Medulla oblongata (tissue), 1 donor: Measurements from ENCODE around the gene DUOXA1.
"Not testable (repeated sequence)": the region's sequence is repeated elsewhere in the genome, so short reads cannot be mapped to it uniquely, and the experiment has no call there.

ENCODE experiments used
- DNase-seq: peaks from one replicate; pipeline ENCODE4 v3.0.0-alpha.2; 2015; ENCODE audit errors: extremely low spot score

DUOXA1 gene

DNA sequence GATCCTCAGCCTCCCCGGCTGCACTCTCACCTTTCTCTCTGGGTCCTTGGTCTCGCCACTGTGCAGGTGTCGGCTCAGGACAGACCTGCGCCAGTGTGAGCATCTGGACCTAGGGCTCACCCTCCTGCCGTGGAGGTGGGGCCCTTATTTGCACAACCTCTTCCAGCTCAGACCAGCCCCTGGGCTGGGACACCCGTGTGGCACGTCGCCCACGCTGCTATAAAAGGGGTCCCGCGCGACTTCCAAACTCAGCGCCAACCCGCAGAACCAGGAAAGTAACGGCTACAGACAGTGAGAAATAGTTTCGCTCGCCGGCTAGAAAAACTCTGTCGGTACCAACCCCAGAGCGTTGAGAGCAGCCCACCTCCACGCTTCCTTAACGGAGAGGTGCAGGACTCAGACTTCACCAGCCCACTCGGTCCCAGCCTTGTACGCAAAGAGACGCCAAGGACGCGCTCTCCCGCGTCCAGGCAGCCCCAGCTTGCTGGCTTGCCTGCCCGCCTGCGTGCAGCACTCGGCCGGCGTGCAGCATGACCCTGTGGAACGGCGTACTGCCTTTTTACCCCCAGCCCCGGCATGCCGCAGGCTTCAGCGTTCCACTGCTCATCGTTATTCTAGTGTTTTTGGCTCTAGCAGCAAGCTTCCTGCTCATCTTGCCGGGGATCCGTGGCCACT is 15.5 kb downstream of the DUOXA1 start, which contains the start of the genes DUOX2 and DUOXA2:
Gene DUOX2, minus strand, starts transcription at position 97 of the 675 bp plus-strand sequence. CDS start 761 bp downstream, outside the sequence.
Gene DUOXA2, plus strand, starts transcription at position 251 of the 675 bp plus-strand sequence. Its CDS starts 280 bp downstream, at position 531.
- no peak for DNase-seq

DNA sequence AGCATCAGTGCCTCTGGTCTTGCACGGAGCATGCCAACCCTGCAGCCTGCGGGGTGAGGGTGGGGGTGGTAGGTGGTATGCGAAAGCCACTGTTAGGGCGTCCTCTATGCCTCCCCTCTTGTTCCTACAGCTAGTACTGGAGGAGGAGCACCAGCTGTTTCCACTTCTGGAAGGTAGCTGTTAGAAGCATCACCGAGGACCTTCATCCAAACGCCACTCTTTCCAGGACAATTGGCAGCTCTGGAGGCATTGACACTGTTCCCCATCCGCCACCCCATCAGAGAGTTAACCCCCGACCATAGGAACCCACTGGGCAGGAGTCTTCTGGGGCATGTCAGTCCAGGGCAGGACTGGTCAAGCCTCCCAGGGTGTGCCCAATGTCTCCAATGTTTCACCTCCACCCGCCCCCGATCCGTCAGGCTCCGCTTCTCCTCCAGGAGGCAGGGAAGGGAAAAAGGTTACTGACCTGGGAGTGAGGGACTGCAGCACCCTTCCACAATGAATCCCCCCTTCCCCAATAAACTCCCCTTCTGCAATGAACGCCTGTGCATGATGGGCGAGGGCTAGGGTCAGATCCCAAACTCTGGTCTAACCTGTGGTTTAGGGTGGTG is 16.2 kb downstream of the DUOXA1 start:
- no peak for DNase-seq

DNA sequence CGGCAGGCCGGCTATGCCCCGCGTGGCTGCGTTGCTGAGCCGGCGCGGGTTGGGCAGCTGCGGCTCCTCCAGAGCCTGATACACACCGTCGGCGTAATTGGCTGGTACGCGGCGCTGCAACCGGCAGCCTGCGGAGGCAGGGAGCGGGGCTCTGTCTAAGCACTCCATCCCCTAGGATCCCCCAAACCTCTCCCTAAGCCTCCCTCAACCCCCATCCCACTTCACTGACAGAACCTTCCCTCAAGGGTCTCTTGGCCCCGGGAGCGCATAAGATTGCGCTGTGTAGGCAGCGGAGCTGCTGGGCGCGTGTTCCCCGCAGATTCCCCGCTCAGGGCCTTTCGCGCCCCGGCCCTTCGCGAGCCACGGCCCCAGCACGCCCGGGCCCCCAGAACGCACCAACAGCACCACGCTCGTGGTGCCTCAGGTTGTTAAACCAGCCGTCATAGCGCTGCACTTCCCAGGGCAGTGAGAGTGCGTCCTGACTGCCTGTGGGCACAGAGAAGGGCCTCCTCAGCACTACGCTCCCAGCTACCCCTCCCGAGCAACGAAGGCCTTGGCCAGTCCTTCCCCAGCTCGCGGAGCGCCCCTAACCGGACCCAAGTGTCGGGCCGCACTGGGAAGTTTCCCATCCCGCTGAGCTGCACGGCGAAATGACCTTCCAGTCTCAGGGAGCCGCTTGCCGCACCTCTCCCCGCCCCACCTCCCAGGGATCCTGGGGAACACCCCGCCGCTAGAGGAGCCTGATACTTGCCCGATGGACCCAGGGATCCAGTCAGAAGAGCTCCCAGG is 16.9 kb downstream of the DUOXA1 start:
- no peak for DNase-seq

DNA sequence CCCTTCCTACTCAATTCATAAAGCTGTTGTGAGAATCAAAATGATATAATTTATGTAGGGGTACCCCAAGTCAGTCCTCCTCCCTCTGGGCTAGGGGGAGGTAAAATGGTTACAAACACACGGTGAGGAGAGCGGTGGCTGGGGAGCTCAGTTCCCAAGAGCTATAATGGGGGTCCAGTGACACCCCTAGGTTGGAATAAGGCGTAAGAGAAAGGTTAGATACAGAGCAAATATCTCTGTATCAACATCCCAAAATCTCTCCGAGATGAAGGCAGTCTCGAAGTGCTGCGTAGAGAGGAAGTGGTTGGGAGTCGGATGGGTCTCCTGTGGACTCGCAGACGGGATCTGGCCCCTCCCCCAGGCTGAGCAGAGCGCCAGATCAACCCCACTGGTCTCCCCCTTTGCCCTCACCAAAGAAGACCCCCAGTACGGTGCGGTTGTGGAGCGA is 17.5 kb downstream of the DUOXA1 start:
- DNase-seq, result no peak

DNA sequence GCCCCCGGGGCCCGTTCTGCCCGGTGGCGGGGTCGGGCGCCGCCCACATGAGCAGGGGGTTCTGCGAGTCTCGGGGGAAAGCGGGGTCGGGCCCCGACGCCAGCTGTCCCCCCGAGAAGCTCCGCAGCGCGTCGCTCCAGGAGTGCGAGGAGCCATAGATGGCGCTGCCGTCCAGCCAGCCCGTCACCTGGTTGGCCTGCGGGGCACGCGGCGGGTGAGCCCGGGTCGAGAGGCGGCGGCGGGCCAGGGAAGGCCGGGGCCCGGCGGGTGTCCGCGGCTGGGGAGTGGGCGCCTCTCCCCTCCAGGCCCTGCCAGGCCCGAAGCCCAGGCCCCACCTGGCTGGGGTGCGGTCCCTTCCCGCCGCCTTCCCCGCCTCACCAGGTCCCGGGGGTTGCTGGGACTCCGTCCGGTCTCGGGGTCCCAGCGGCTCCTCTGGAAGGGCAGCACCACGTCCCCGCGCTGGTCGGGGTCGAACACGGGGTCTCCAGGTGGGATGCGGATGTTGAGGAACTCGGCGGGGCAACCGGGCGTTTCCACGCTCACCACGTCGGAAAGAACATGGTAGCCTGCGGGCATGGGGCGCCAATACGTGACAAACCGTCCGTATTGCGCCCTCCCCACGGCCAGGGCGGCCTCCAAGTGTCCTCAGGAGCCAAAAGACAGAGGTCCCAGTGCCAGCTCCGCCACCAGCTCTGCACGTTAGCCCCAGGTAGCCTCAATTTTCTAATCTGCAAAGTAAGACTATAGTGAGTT is 18.1 kb downstream of the DUOXA1 start:
- no peak for DNase-seq

DNA sequence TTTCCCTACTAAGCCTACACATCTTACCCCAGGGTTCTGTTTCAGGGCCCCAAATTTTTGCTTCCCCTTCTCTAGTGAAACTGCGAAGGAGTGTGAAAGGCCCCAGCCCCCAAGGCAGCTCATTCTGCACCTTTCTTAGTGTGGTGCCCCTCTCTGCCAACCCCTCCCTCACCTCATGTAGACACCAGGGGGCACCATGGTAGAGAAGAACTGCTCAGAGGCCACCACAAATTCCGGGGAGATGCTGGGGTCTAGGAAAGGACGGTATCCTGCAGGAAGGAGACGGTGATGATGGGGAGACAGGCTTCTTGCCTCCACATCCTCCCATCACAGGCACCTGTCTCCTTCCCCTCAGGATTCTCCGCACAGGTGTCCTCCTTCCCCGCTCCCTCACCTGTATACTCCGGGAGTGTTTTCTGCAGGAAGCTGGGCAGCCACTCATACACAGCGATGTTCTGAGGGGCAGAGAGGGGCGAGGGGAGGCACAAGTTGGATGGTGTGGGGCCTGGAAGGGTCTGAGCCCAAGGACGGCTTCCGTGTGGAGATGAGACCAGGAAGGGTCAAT is 19.3 kb downstream of the DUOXA1 start:
- DNase-seq, result no peak

DNA sequence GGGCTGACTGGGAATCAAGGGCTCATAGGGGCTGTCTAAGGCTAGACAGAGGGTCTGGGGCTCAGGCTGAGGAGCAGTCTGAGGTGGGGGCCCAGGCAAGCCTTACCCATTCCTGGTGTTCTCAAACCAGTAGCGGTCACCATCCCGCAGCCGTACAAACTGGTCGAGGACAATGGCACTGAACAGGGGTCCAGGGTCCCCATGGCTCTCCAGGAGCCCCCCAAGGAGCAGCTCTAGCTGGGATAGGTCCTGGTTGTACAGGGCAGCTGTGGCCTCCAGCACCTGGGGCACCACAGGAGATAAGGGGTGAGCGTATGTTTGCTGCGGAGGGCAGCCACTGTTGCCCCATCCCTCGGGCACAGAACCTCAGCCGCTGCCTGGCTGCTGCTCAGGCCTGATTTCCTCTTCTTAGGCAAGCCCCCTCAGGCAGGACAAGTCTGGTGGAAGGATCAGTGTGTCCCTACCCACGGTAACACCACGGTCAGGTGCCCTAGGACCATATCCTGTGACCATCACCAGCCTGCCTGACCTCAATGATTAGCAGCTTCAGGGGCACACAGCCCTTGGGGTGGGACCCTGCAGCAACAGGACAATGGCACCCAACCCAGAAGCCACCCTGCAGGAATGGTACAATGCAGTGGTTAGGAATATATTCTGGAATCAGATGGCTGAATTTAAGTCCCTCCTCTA is 21.6 kb downstream of the DUOXA1 start:
- no peak for DNase-seq

DNA sequence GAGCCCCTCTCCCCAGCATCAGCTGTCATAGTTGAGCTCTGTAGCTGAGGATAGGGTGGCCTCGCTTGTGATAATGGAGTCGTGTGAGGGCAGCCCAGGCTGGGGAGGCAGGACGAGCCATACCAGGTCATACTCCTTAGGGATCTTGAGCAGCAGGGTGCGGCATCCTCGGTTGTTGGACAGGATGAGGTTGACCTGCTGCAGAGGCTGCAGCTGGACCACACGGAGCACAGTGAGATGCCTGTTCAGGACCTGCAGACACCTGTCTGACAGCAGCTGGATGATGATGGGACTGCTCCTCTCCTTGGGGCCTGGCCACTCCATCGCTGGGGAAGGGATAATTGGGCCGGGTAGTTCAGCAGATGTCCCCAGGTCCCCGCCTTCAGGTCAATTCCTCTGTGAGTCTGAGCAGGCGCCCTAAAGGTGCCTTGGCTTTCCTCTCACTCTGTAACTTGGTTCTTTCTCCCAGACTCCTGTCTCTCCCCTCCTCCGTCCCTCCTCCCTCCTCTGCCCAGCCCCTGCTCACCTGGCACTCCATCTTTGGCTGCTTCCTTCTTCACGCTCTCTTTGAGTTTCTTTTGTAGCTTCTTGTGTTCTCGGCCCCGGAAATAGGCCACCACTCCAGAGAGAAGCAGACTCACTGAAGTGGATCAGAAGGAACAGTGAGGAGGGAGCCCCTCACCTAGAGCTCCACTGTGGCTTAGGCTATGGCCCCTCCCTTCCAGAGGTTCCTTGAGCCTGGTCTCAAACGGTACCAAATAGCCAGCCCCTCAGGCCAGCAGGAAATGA is 23.5 kb downstream of the DUOXA1 start:
- DNase-seq, result no peak

DNA sequence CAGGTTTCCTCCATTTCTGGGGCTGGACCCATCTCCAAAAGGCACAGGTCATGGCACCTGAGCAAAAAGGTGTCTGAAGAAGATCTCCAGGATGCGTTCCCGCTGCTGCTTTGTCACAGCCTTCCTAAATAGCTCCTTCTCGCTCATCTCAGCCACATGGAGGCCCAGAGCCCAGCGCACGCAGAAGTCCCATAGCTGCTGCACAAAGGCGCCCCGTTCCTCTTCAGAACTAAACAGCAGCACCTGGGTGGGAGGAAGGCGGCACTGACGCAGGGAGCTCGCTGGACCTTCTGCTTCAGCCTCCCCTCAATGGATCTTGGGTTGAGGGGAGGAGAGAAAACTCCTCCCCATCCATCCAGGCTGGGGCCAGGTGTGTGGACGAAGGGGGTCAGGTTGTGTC is 24.1 kb downstream of the DUOXA1 start:
- no peak for DNase-seq

DNA sequence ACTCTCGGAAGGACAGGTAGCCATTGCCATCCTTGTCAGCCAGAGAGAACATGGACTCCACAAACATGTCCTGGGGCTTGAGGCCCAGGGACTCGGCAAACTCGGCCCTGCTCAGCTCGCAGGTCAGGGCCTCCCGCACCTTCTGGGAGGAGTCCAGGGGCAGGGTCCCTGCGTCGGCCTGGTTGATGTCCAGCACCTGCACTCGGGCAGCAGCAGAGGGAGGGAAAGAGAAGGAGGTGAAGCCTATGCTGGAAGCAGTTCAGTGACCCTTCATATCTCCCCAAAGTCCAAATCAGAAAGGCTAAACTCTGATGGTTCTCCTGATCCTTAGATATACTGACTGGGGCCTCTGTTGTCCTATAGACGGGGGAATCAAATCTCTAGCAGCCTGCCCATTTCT is 25.5 kb downstream of the DUOXA1 start:
- DNase-seq, result not testable (repeated sequence)

DNA sequence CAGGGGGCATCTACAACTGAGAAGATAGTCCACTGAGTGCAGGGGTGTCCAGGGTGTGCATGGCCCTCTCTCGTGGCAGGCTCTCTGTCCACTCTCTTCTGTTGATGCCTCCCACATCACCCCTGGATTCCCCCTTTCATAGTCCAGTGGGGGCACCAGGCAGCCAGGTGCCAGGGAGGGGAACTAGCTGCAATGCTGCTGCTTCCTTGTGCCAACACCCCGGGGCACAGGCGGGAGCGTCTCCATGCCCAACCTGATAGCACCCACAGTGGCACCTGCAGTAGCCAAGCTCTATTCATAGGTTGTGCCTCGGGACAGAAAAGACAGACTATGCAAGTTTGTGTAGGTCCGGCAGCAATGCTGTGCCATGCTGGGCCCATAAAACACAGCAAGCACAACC is 27.5 kb downstream of the DUOXA1 start:
- no peak for DNase-seq

DNA sequence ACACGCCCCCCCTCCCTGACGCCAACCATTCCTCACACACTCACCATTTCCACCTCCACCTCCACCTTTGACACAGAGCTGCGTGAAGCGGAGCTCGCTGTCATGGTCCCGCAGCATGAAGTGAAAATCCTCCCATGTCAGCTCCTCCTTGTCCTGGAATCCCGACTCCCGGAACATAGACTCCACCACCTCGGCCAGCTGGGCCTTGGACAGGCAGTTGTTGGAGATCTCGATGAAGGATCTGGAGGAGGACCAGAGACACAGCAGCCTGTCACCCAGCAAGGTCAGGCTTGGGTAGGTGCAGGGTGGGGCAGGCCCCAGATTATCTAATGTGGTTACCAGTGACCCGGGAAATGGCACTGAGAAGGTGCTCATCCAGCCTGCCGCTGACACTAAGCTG is 27.9 kb downstream of the DUOXA1 start:
- DNase-seq, result no peak

DNA sequence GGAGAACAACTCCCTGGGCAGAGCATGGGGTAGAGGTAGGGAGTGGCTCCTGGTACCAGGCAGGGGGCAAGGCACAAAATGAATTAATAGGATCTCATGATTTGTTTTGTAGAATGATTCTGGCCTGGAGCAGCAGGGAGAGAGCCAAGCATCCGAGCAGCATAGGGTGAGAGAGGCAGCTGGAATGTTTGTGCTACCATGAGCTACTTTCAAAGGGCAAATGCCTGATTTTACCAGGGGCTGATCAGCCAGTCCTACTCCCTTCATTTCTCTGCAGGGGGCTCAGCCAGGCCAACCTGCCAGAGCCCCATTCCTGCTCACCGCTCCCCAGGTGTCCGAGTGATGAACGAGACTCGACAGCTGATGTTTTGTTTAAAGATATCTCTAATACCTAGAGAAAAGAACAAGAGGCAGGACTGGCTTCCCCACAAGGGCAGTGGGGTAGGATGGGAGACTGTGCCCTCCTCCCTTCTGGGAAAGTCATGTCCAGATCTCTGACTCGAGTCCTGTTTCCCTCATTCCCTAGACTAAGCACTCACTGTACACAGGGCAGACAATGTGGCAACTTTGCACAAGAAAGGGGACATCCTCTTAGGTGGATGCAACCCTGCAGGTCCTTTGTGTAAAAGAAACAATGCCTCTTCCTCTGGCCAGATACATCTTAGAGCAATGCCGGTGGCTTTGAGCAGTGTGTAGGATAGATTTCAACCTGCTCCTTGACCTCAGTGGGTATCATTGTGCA is 28.6 kb downstream of the DUOXA1 start:
- DNase-seq, result no peak

DNA sequence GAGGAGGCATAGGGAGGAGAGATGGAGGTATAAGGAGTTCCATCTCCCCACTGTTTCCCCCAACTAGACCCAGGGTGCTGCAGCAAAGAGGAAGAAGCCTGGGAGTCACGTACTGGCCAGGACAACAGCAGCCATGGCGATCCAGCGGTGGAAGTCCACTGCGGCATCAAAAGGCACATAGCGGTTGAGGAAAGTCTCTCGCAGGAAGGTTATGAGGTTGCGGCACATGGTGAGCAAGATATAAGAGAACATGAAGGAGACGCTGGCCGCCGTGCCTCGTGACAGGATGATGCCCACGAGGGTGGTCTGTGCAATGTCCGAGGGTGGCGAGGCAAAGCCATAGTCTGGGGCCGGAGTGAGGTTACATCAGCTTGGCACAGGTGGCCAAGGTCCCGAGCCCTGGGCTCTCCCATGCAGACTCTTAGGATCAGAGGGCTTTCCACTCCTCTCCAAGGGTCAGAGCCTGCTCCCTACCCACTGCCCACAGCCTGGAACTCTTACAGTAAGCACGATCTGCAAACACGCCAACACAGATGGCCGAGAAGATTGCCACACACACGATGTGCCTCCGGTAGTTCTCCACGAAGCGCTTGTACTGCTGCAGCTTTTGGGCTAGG is 30.0 kb downstream of the DUOXA1 start:
- no peak for DNase-seq

DNA sequence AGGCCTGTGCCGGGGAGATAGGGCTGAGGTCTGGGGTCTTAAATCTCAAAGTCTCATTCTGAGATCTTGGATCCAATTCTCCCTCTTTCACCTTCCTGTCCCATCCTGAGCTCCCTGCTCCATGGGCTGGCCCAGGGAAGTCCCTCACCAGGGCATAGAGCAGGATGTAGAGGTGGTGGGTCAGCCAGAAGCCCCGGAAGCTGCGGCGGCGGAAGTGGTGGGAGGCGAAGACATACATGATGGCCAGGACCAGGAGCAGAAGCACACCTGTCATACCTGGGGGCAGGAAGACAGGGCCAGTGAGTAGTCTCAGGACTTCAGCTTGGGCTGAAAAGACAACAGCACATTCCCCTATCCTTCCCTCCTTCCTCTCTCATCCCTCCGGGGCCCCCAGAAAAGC is 32.2 kb downstream of the DUOXA1 start:
- DNase-seq, result no peak

DNA sequence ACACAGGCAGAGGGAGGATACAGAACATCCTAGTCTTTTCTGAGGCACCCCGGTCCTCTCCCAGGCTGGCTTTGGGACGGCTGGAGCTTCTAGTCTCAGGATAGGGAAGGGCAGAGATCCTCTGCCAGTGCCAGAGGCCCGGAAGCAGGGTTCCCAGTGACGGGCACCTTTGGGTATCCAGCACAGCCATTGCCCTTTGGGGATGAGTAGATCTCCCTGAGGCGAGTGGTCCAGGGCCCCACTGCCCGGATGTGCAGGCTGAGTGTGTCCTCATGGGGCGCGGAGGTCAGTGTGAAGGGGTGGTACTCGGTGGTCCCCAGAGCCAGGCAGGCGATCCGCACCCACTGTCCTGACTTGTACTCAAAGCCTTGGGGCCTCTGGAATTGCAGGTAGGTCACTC is 34.0 kb downstream of the DUOXA1 start:
- no peak for DNase-seq

DNA sequence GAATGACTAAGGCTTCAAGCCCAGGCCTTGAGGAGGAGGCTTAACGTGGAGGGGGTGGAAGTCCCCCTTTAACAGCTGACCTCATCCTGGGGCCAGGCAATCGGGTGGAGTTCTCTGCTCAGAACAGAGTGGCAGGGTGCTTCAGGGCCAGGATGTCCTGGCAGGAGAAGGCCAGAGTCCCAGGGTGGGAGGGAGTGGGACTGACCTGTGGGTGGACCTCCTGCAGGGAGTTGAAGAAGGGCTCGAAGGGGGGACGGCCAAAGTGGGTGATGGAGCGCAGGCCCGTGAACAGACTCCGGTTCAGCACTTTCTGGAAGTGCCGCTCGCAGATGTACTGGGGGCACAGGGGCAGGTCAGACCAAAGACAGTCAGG is 35.3 kb downstream of the DUOXA1 start:
- DNase-seq, result no peak

DNA sequence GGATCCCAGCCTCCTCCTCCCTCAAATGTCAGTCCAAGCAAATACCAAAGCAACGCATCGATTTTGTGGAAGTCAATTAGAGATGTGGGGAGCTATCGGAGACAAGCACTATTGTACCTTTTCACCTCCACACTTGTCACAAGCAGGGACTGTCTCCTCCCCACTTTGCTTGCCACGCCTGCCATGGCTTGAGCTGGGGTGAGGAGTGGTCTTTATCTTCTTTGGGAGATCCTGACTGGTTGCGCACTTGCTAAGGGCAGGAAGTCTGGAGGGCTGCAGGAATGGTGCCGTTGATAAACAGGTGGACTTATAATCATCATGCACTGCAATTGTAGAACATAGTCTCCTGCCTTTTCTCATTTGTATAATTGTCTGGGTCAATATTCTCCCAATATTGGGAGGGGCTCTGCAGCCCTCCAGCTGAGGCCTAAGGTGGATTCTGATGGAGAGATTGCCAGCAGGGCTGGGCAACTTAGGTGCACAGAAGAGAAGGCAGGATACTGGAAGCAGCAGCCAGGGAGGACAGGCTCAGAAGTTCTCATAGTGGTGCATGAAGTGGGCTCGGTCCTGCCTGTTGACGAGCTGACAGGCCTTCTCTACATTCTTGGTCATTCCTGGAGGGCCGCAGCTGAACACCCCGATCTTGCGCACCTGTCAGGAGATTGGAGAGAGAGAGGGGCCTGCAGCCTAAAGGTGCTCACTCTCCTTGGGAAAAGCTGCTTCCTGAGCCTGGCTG is 35.9 kb downstream of the DUOXA1 start:
- DNase-seq, result no peak
